Endothelial cell of umbilical vein (primary cell): ENCODE data around the gene ATXN2. TPM values are rescaled to one million over a fixed set of nuclear protein-coding genes. Genes with fewer than 3 reads are reported as not detected.
A peak's percentile ranks its signal among the peaks of the same experiment; 100 is the strongest.

Experiments
- BruUV-seq: library from RNA; stranded (reverse); fragments of 400-500 nt; replicated peaks from 2 replicates; lab custom pipeline; 2021; lab: Mats Ljungman, UMichigan
- CTCF ChIA-PET: fragments of 300-600, 350-600 bp; sonication (Branson Sonifier 250); formaldehyde crosslinking; loops from one replicate; lab custom pipeline; 2021; ENCODE audit warnings: antibody characterized with exemption, inconsistent platforms; lab: Charles Lee
- POLR2A ChIA-PET: fragments of 300-600, 350-600 bp; sonication (Branson Sonifier 250); formaldehyde crosslinking; loops from one replicate; lab custom pipeline; 2021; ENCODE audit warnings: antibody characterized with exemption, inconsistent platforms; lab: Charles Lee
- DNase-seq: peaks from one replicate; pipeline ENCODE4 v3.0.0-alpha.2; 2011; ENCODE audit warnings: low read depth, low spot score
- FAIRE-seq: peaks from 2 replicates; lab custom pipeline; 2011; peaks lifted over from hg19 to GRCh38; lab: Jason Lieb, UNC
- H2AFZ ChIP-seq: 2 replicates; pipeline ENCODE4 v1.6.0; 2012; ENCODE audit warnings: low read depth, low read length, control low read depth, inconsistent platforms
- H3K27ac ChIP-seq: 2 replicates; pipeline ENCODE4 v1.5.1; 2011; ENCODE audit warnings: low read depth, mild to moderate bottlenecking, control low read depth, low read length, moderate library complexity; ENCODE audit not compliant: insufficient read depth
- H3K27me3 ChIP-seq, 2 experiments: 2 replicates each; pipeline versions ENCODE4 v1.6.0 to v1.6.1; 2011; ENCODE audit warnings: low read length in 2 of 2, mixed read lengths in 1 of 2; ENCODE audit not compliant: control insufficient read depth in 2 of 2, insufficient read depth in 2 of 2
- H3K36me3 ChIP-seq, 2 experiments: 2 replicates in 1 of 2; 3 replicates in 1 of 2; pipeline ENCODE4 v1.5.1; 2011; ENCODE audit warnings: low read length in 2 of 2, mild to moderate bottlenecking in 1 of 2, moderate library complexity in 1 of 2; ENCODE audit not compliant: control insufficient read depth in 2 of 2, insufficient read depth in 2 of 2; ENCODE audit errors: extremely low read depth in 1 of 2
- H3K4me1 ChIP-seq: 3 replicates; pipeline ENCODE4 v1.5.1; 2011; ENCODE audit warnings: mild to moderate bottlenecking, low read length; ENCODE audit not compliant: control insufficient read depth, insufficient read depth; ENCODE audit errors: extremely low read depth
- H3K4me2 ChIP-seq: 2 replicates; pipeline ENCODE4 v1.6.1; 2011; ENCODE audit warnings: low read length, control low read depth, mixed read lengths; ENCODE audit not compliant: insufficient read depth
- H3K4me3 ChIP-seq, 3 experiments: fragments of 200-600 bp in 1 of 3; sonication (generic), shearing (Covaris generic) in 1 of 3; replicated peaks in 1 of 3; 2 replicates each; pipeline ENCODE4 v1.5.1; 2011 to 2016; ENCODE audit warnings: control low read depth in 3 of 3, low read length in 3 of 3, mild to moderate bottlenecking in 2 of 3, inconsistent platforms in 1 of 3, low read depth in 1 of 3, moderate library complexity in 1 of 3; ENCODE audit not compliant: insufficient read depth in 1 of 3
- H3K79me2 ChIP-seq: 2 replicates; pipeline ENCODE4 v1.6.0; 2012; ENCODE audit warnings: low read length, inconsistent platforms; ENCODE audit not compliant: control insufficient read depth, insufficient read depth
- H3K9ac ChIP-seq: replicated peaks from 2 replicates; pipeline ENCODE3; 2011; ENCODE audit warnings: low read length, control low read depth; ENCODE audit not compliant: insufficient read depth; ENCODE audit errors: extremely low read depth
- H3K9me1 ChIP-seq: replicated peaks from 3 replicates; pipeline ENCODE4 v1.6.0; 2011; ENCODE audit warnings: mild to moderate bottlenecking, low read length; ENCODE audit not compliant: control insufficient read depth, insufficient read depth; ENCODE audit errors: extremely low read depth
- H3K9me3 ChIP-seq: replicated peaks from 2 replicates; pipeline ENCODE4 v1.5.1; 2012; ENCODE audit warnings: low read length, inconsistent platforms; ENCODE audit not compliant: control insufficient read depth, insufficient read depth
- H4K20me1 ChIP-seq: replicated peaks from 2 replicates; pipeline ENCODE3; 2011; ENCODE audit warnings: mild to moderate bottlenecking, low read length; ENCODE audit not compliant: control insufficient read depth, insufficient read depth; ENCODE audit errors: extremely low read depth
- EZH2 ChIP-seq: IDR thresholded peaks from 2 replicates; pipeline ENCODE4 v1.6.1; 2012; ENCODE audit warnings: borderline replicate concordance, low read depth, mild to moderate bottlenecking, moderate library complexity, low read length, inconsistent platforms; ENCODE audit not compliant: severe bottlenecking
- FOS ChIP-seq: IDR thresholded peaks from 2 replicates; pipeline ENCODE4 v1.6.1; 2011; ENCODE audit warnings: mild to moderate bottlenecking, low read length, moderate library complexity, borderline replicate concordance; ENCODE audit not compliant: insufficient read depth
- GATA2 ChIP-seq: IDR thresholded peaks from 2 replicates; pipeline ENCODE4 v1.7.0; 2011; ENCODE audit warnings: low read depth, mild to moderate bottlenecking, moderate library complexity, mixed read lengths, low read length; ENCODE audit not compliant: insufficient read length, insufficient read depth
- JUN ChIP-seq: IDR thresholded peaks from 2 replicates; pipeline ENCODE4 v1.6.1; 2011; ENCODE audit warnings: borderline replicate concordance, low read depth; ENCODE audit not compliant: insufficient read length, insufficient read depth
- MYC ChIP-seq: IDR thresholded peaks from one replicate; pipeline ENCODE4 v1.6.1; 2011; ENCODE audit warnings: mild to moderate bottlenecking, low read depth, low read length
- POLR2A ChIP-seq: IDR thresholded peaks from 2 replicates; pipeline ENCODE4 v1.6.1; 2012; ENCODE audit warnings: low read depth, mild to moderate bottlenecking, control low read depth, low read length
- POLR2AphosphoS5 ChIP-seq: IDR thresholded peaks from 2 replicates; pipeline ENCODE4 v1.6.1; 2012; ENCODE audit warnings: low read depth, mild to moderate bottlenecking, control low read depth, low read length, moderate library complexity; ENCODE audit not compliant: insufficient read depth
- dilution Hi-C: fragments of 300-500 bp; cut with MboI; formaldehyde crosslinking; loops from one replicate; pipeline ENCODE4 v1.15.0; 2019; ENCODE audit warnings: low sequenced_read_pairs; ENCODE audit not compliant: extremely low pct_ligation_motif_present
- intact Hi-C: fragments of 100-400 bp; cut with micrococcal nuclease; formaldehyde crosslinking; loops from one replicate; pipeline ENCODE4 v1.10.0; 2022
- polyA plus RNA-seq, 4 experiments: library from polyadenylated mRNA; depleted of rRNA in 3 of 4; stranded (reverse) in 3 of 4; unstranded in 1 of 4; fragments of >200 nt; gene quantifications; 2 replicates each; pipeline versions ENCODE4 v1.2.1 to v1.2.3, GENCODE V29; 2011 to 2012; ENCODE audit warnings: missing spikeins in 1 of 4
- total RNA-seq: library from RNA; stranded (reverse); gene quantifications from 2 replicates; pipeline ENCODE4 v1.2.3, GENCODE V29; 2021
- TF ChIP-seq, protein P1 (sequence below): IDR thresholded peaks from 2 replicates; pipeline ENCODE4 v1.6.1; 2011; ENCODE audit not compliant: insufficient read depth, insufficient read length
- TF ChIP-seq, protein P2 (sequence below), 2 donors: IDR thresholded peaks; 1 replicate in 1 of 2; 2 replicates in 1 of 2; pipeline ENCODE4 v1.5.1; 2011; ENCODE audit warnings: low read length in 2 of 2, mild to moderate bottlenecking in 2 of 2, moderate library complexity in 2 of 2, control low read depth in 1 of 2, inconsistent platforms in 1 of 2, low read depth in 1 of 2; ENCODE audit not compliant: insufficient read depth in 1 of 2; ENCODE audit errors: extremely low read depth in 1 of 2

Gene ATXN2
- total and polyA plus RNA-seq, 2 donors (not counting 3 experiments of a cell fraction or from before 2014, with no cell fraction given) = 58.9 to 86.7 TPM

DNA sequence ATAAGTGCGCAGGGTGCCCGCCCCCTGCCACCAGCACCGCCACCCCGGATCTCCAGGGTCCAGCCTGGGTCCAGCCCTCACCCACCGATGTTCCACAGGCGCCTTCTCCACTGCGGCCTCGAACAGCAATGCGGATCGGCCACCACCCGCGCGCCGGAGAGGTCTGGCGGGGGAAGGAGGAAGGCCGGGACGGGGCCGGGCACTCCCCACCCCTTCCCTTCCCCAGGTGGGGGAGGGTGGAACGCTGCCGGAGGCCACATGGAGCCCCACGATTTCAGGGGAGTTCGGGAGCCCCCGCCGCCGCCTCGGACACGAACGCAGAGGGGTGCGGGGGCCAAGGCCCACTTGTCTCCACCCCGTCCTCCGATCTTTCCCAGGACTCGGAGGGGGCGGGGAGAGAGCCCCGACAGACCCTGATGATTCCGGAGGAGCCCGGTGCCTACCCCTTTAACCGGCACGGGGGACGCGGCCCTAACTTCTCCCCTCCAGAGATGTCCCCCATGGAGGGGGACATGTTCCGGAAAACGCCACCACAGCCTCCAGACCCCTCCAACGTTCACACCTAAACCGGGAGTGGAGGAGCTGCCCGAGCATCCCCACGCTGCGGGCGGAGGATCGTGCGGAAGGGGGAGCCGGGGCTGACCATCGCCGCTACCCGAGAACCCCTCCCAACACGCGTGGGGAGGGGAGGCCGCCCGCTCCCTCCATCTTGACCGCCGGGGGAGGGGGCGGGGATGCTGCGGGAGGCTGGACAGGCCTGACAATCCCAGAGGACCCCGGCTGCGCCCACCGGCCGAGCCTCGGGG, 1.1 kb downstream of the ATXN2 start:
- Histone ChIP-seq H3K27ac (peak overlapping the region; percentile 81), H3K4me1 (peaks cover 26% of the 10 kb centered on the region), H3K4me3 (peak overlapping the region; percentile 68 to 89 (median 85)), H3K36me3 (no peaks in the 10 kb centered on the region), H3K9me3 (no peaks in the 10 kb centered on the region), H3K9me1 (no peaks in the 10 kb centered on the region), H3K9ac (peak overlapping the region; percentile 64), H3K27me3 (no peaks in the 10 kb centered on the region), H3K4me2 (peak overlapping the region; percentile 70), H4K20me1 (peaks cover 18% of the 10 kb centered on the region), H2AFZ (peak overlapping the region; percentile 36), H3K79me2 (peaks cover 59% of the 10 kb centered on the region)
- ChIA-PET CTCF (no interaction called here), POLR2A (no interaction called here)
- FAIRE-seq (peak; percentile 33), DNase-seq (peak; percentile 31)
- intact Hi-C loops = loop anchor here (1.0 to 5.0 kb wide), 4 partner anchors 20 to 191 kb away; partner anchors contain the start of gene SH2B3
- dilution Hi-C loops = no loop called here
- BruUV-seq = no TSS peak
- TF ChIP-seq MYC = no peak
- TF ChIP-seq, protein P1, sequence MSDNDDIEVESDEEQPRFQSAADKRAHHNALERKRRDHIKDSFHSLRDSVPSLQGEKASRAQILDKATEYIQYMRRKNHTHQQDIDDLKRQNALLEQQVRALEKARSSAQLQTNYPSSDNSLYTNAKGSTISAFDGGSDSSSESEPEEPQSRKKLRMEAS = no peak
- TF ChIP-seq, protein P2, sequence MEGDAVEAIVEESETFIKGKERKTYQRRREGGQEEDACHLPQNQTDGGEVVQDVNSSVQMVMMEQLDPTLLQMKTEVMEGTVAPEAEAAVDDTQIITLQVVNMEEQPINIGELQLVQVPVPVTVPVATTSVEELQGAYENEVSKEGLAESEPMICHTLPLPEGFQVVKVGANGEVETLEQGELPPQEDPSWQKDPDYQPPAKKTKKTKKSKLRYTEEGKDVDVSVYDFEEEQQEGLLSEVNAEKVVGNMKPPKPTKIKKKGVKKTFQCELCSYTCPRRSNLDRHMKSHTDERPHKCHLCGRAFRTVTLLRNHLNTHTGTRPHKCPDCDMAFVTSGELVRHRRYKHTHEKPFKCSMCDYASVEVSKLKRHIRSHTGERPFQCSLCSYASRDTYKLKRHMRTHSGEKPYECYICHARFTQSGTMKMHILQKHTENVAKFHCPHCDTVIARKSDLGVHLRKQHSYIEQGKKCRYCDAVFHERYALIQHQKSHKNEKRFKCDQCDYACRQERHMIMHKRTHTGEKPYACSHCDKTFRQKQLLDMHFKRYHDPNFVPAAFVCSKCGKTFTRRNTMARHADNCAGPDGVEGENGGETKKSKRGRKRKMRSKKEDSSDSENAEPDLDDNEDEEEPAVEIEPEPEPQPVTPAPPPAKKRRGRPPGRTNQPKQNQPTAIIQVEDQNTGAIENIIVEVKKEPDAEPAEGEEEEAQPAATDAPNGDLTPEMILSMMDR (IDR thresholded peaks at IDR 0.05; ENCODE audit: extremely low read depth in 1 of 2, insufficient read depth in 1 of 2, low read depth in 1 of 2, low read length in 2 of 2) = no peak
- no peak for TF ChIP-seq FOS
- TF ChIP-seq POLR2A = no peak
- TF ChIP-seq GATA2 = no peak
- no peak for TF ChIP-seq JUN
- TF ChIP-seq EZH2 = no peak
- TF ChIP-seq POLR2AphosphoS5 = no peak
